HCT116 (cell line): ENCODE results near the gene RELB.

Experiments
- ATF3 ChIP-seq: IDR thresholded peaks from 2 replicates; pipeline ENCODE4 v1.6.1; 2012
- CTCF ChIP-seq, 3 experiments: fragments of 200-600 bp in 1 of 3; sonication (generic) in 1 of 3; IDR thresholded peaks in 2 of 3; conservative IDR thresholded peaks in 1 of 3; 2 replicates each; pipeline ENCODE4 v1.5.1; 2012 to 2017; ENCODE audit warnings: low read depth in 2 of 3, low read length in 2 of 3, antibody characterized with exemption in 1 of 3, borderline replicate concordance in 1 of 3, control low read depth in 1 of 3, mild to moderate bottlenecking in 1 of 3, mixed read lengths in 1 of 3, mixed run types in 1 of 3, moderate library complexity in 1 of 3; ENCODE audit not compliant: insufficient read depth in 1 of 3
- EZH2 ChIP-seq: fragments of 200-600 bp; sonication (generic); IDR thresholded peaks from 2 replicates; pipeline ENCODE4 v1.6.1; 2017; ENCODE audit warnings: antibody characterized with exemption, mixed run types
- POLR2A ChIP-seq: IDR thresholded peaks from 2 replicates; pipeline ENCODE4 v1.7.0; 2011; ENCODE audit warnings: borderline replicate concordance; ENCODE audit not compliant: insufficient read depth, insufficient read length; ENCODE audit errors: extremely low read depth
- POLR2AphosphoS5 ChIP-seq: IDR thresholded peaks from 2 replicates; pipeline ENCODE4 v1.6.1; 2011; ENCODE audit warnings: mild to moderate bottlenecking, low read depth, low read length, moderate library complexity
- REST ChIP-seq: IDR thresholded peaks from 2 replicates; pipeline ENCODE4 v1.6.1; 2012; ENCODE audit warnings: low read depth
- SP1 ChIP-seq: IDR thresholded peaks from 2 replicates; pipeline ENCODE4 v1.6.1; 2012; ENCODE audit warnings: low read depth
- SRF ChIP-seq: IDR thresholded peaks from 2 replicates; pipeline ENCODE4 v1.6.1; 2012; ENCODE audit warnings: low read depth
- TF ChIP-seq, protein P1 (sequence below): IDR thresholded peaks from 2 replicates; pipeline ENCODE4 v1.6.1; 2012

DNA sequence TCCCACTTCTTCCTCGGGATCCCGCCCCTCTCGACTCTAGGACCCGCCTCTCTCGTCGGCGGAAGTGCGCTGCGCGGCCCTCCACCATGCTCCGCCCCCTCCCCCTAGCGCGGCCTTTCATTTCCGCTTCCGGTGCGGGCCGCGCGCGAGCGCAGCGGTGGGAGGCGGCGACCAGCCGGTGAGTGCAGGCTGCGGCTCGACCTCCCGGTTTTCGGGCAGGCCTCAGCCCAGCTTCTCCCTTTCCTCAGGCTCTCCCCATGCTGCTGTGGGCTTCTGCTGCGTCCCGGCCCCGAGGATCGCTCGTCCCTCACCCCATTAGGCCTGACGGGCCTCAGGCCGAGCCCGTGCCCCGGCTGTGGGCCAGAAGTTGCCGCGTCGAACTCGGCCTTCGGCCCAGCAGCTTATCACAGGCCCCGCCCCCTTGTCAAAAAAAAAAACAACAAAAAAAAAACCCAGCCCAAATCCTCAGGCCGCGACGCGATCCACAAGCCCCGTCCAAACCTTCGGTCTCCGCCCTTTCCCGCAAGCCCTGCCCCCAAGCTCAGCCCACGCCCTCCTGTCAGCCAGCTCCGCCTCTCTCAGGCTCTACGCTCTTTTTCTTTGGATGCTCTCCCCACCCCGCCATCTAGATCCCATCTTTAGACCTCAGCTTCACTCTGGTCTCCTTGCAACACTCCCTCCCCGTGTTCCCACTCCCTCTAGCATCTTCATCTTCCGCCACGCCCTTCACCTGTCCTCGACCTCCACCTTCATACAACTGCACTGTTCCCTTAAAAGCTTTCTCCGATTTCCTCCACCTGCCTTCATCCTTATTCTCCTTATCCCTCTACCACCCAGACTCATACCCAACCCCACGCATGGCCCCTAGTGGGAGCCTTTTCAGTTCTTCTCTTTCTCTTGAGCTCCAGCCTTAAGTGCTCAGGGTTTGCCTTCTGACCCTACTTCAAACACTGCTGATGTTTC is 37.9 kb downstream of the RELB start, which contains the start of gene CLASRP:
- TF ChIP-seq CTCF (IDR thresholded peaks at IDR 0.05 in 2 of 3, conservative IDR thresholded peaks at IDR 0.05 in 1 of 3; ENCODE audit: borderline replicate concordance in 1 of 3, insufficient read depth in 1 of 3, low read depth in 2 of 3, low read length in 2 of 3) (no peak), POLR2A (peak; percentile 77), POLR2AphosphoS5 (peak; percentile 85), SP1 (peak; percentile 53), REST (no peak), EZH2 (no peak), SRF (no peak), ATF3 (no peak)
- TF ChIP-seq, protein P1, sequence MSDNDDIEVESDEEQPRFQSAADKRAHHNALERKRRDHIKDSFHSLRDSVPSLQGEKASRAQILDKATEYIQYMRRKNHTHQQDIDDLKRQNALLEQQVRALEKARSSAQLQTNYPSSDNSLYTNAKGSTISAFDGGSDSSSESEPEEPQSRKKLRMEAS: peak; percentile 68
